ENCODE measurements around the gene PRICKLE1. TPM values are rescaled to one million over a fixed set of nuclear protein-coding genes. Genes with fewer than 3 reads are reported as not detected.

PRICKLE1 gene
- total and polyA plus RNA-seq, 2 donors (not counting 3 experiments of a cell fraction or from before 2014, with no cell fraction given) = 34.3 to 86.0 TPM

DNA sequence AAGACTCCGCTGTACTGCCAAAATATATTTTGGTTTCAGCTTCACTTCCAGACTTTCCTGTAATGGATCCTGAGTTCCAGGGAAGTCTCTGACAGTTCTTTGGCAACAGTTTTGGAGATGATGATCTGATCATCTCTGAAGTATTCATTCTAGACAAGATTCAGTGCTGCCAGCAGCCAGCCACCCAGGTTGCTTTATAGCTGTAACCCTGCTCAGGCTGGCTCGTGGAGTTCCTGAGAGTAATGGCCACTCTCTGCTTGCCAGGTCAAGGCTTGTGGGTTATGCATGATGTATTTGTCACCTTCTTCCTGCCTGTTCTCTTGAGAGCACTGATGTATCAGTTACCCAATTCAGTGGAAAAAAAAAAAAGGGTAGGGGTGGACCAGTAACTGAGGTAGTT, 139.3 kb downstream of the PRICKLE1 start:
- dilution Hi-C loops (cut with MboI; ENCODE audit: extremely low pct_ligation_motif_present, low sequenced_read_pairs) (no loop called here), intact Hi-C loops (cut with micrococcal nuclease) (no loop called here)
- Histone ChIP-seq H3K4me3 (replicated peaks in 1 of 3; ENCODE audit: insufficient read depth in 1 of 3, low read depth in 1 of 3, low read length in 3 of 3) (no peak overlapping the region), H3K4me2 (ENCODE audit: insufficient read depth, low read length) (no peak overlapping the region), H3K36me3 (ENCODE audit: control insufficient read depth in 2 of 2, extremely low read depth in 1 of 2, insufficient read depth in 2 of 2, low read length in 2 of 2) (peaks cover 2% of the 10 kb centered on the region in 2 experiments), H4K20me1 (replicated peaks; ENCODE audit: control insufficient read depth, extremely low read depth, insufficient read depth, low read length) (no peaks in the 10 kb centered on the region), H2AFZ (ENCODE audit: low read depth, low read length) (no peak overlapping the region), H3K27me3 (ENCODE audit: control insufficient read depth in 2 of 2, insufficient read depth in 2 of 2, low read length in 2 of 2) (no peaks in the 10 kb centered on the region), H3K27ac (ENCODE audit: insufficient read depth, low read depth, low read length) (no peak overlapping the region), H3K9me3 (replicated peaks; ENCODE audit: control insufficient read depth, insufficient read depth, low read length) (no peaks in the 10 kb centered on the region), H3K9me1 (replicated peaks; ENCODE audit: control insufficient read depth, extremely low read depth, insufficient read depth, low read length) (no peaks in the 10 kb centered on the region), H3K79me2 (ENCODE audit: control insufficient read depth, insufficient read depth, low read length) (no peaks in the 10 kb centered on the region), H3K4me1 (ENCODE audit: control insufficient read depth, extremely low read depth, insufficient read depth, low read length) (peaks cover 35% of the 10 kb centered on the region), H3K9ac (replicated peaks; ENCODE audit: extremely low read depth, insufficient read depth, low read length) (no peak overlapping the region)
- ChIA-PET POLR2A (no interaction called here), CTCF (interaction anchor here (0.9 to 1.4 kb wide), 2 partner anchors 832 to 888 kb away, joined by 3 to 5 read pairs; no protein-coding TSS in a partner anchor)
- DNase-seq (ENCODE audit: low read depth, low spot score) = peak; percentile 51
- peak; percentile 33 for FAIRE-seq
- TF ChIP-seq MYC (IDR thresholded peaks at IDR 0.05; ENCODE audit: low read depth, low read length) (no peak), JUN (IDR thresholded peaks at IDR 0.05; ENCODE audit: borderline replicate concordance, insufficient read depth, insufficient read length, low read depth) (no peak), POLR2A (IDR thresholded peaks at IDR 0.05; ENCODE audit: low read depth, low read length) (no peak), GATA2 (IDR thresholded peaks at IDR 0.05; ENCODE audit: insufficient read depth, insufficient read length, low read depth, low read length) (no peak), EZH2 (IDR thresholded peaks at IDR 0.05; ENCODE audit: borderline replicate concordance, low read depth, low read length, severe bottlenecking) (no peak), FOS (IDR thresholded peaks at IDR 0.05; ENCODE audit: borderline replicate concordance, insufficient read depth, low read length) (no peak)
- BruUV-seq (replicated peaks) = no TSS peak

DNA sequence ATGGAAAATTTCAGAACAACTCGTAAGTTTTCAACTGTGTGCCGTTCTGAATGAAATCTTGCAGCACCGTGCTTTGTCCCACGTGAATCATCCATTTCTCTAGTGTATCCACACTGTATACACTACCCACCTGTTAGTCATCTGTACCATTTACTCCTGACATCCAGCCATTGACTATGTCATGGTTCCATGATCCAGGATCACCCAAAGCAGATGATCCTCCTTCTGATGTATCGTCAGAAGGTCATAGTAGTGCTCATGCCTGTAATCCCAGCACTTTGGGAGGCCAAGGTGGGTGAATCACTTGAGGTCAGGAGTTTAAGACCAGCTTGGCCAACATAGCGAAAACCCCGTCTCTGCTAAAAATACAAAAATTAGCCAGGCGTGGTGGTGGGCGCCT, 140.7 kb downstream of the PRICKLE1 start:
- no peak for DNase-seq (ENCODE audit: low read depth, low spot score)
- Histone ChIP-seq H3K27me3 (ENCODE audit: control insufficient read depth in 2 of 2, insufficient read depth in 2 of 2, low read length in 2 of 2) (no peaks in the 10 kb centered on the region), H3K36me3 (ENCODE audit: control insufficient read depth in 2 of 2, extremely low read depth in 1 of 2, insufficient read depth in 2 of 2, low read length in 2 of 2) (peaks cover 2% of the 10 kb centered on the region in 2 experiments), H3K9me1 (replicated peaks; ENCODE audit: control insufficient read depth, extremely low read depth, insufficient read depth, low read length) (no peaks in the 10 kb centered on the region), H3K9me3 (replicated peaks; ENCODE audit: control insufficient read depth, insufficient read depth, low read length) (no peaks in the 10 kb centered on the region), H3K9ac (replicated peaks; ENCODE audit: extremely low read depth, insufficient read depth, low read length) (no peak overlapping the region), H3K27ac (ENCODE audit: insufficient read depth, low read depth, low read length) (no peak overlapping the region), H2AFZ (ENCODE audit: low read depth, low read length) (no peak overlapping the region), H3K79me2 (ENCODE audit: control insufficient read depth, insufficient read depth, low read length) (no peaks in the 10 kb centered on the region), H3K4me3 (replicated peaks in 1 of 3; ENCODE audit: insufficient read depth in 1 of 3, low read depth in 1 of 3, low read length in 3 of 3) (no peak overlapping the region), H3K4me1 (ENCODE audit: control insufficient read depth, extremely low read depth, insufficient read depth, low read length) (peaks cover 35% of the 10 kb centered on the region), H3K4me2 (ENCODE audit: insufficient read depth, low read length) (no peak overlapping the region), H4K20me1 (replicated peaks; ENCODE audit: control insufficient read depth, extremely low read depth, insufficient read depth, low read length) (no peaks in the 10 kb centered on the region)
- POLR2A ChIA-PET = no interaction called here
- intact Hi-C loops (cut with micrococcal nuclease) = no loop called here
- no peak for TF ChIP-seq JUN (IDR thresholded peaks at IDR 0.05; ENCODE audit: borderline replicate concordance, insufficient read depth, insufficient read length, low read depth)
- no peak for TF ChIP-seq POLR2A (IDR thresholded peaks at IDR 0.05; ENCODE audit: low read depth, low read length)
- TF ChIP-seq MYC (IDR thresholded peaks at IDR 0.05; ENCODE audit: low read depth, low read length) = no peak
- TF ChIP-seq, protein P1, sequence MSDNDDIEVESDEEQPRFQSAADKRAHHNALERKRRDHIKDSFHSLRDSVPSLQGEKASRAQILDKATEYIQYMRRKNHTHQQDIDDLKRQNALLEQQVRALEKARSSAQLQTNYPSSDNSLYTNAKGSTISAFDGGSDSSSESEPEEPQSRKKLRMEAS (IDR thresholded peaks at IDR 0.05; ENCODE audit: insufficient read depth, insufficient read length) = no peak
- TF ChIP-seq, protein P2, sequence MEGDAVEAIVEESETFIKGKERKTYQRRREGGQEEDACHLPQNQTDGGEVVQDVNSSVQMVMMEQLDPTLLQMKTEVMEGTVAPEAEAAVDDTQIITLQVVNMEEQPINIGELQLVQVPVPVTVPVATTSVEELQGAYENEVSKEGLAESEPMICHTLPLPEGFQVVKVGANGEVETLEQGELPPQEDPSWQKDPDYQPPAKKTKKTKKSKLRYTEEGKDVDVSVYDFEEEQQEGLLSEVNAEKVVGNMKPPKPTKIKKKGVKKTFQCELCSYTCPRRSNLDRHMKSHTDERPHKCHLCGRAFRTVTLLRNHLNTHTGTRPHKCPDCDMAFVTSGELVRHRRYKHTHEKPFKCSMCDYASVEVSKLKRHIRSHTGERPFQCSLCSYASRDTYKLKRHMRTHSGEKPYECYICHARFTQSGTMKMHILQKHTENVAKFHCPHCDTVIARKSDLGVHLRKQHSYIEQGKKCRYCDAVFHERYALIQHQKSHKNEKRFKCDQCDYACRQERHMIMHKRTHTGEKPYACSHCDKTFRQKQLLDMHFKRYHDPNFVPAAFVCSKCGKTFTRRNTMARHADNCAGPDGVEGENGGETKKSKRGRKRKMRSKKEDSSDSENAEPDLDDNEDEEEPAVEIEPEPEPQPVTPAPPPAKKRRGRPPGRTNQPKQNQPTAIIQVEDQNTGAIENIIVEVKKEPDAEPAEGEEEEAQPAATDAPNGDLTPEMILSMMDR (IDR thresholded peaks at IDR 0.05; ENCODE audit: extremely low read depth in 1 of 2, insufficient read depth in 1 of 2, low read depth in 1 of 2, low read length in 2 of 2) = no peak
- TF ChIP-seq POLR2AphosphoS5 (IDR thresholded peaks at IDR 0.05; ENCODE audit: insufficient read depth, low read depth, low read length) = no peak
- TF ChIP-seq FOS (IDR thresholded peaks at IDR 0.05; ENCODE audit: borderline replicate concordance, insufficient read depth, low read length) = no peak
- no peak for TF ChIP-seq GATA2 (IDR thresholded peaks at IDR 0.05; ENCODE audit: insufficient read depth, insufficient read length, low read depth, low read length)
- no peak for TF ChIP-seq EZH2 (IDR thresholded peaks at IDR 0.05; ENCODE audit: borderline replicate concordance, low read depth, low read length, severe bottlenecking)
- BruUV-seq (replicated peaks) = no TSS peak
- FAIRE-seq = no peak
- CTCF ChIA-PET = interaction anchor here (1.0 to 1.4 kb wide), 2 partner anchors 14 to 77 kb away, joined by 3 to 4 read pairs; no protein-coding TSS in a partner anchor
- dilution Hi-C loops (cut with MboI; ENCODE audit: extremely low pct_ligation_motif_present, low sequenced_read_pairs) = no loop called here

Measured in endothelial cell of umbilical vein (primary cell).